Lower leg skin (tissue), 4 donors: ENCODE measurements around the gene STAT3. TPM values are rescaled to one million over a fixed set of nuclear protein-coding genes. Genes with fewer than 3 reads are reported as not detected.

Experiments
- DNase-seq, 2 donors: peaks; one replicate each; pipeline ENCODE4 v3.0.0-alpha.2; 2019; ENCODE audit warnings: low spot score in 2 of 2
- H3K4me3 ChIP-seq: fragments of 200-600 bp; sonication (generic); 2 replicates; pipeline ENCODE4 v1.5.1; 2017; ENCODE audit warnings: mild to moderate bottlenecking, low read depth; ENCODE audit not compliant: poor library complexity, severe bottlenecking
- POLR2A ChIP-seq, 2 donors: fragments of 450-650 bp; IDR thresholded peaks; one replicate each; pipeline ENCODE4 v1.6.1; 2016 to 2017; ENCODE audit warnings: antibody characterized with exemption in 2 of 2, mild to moderate bottlenecking in 1 of 2, moderate library complexity in 1 of 2
- WGBS, 2 donors: methylation state at CpG; one replicate each; pipeline ENCODE4 v1.1.5; 2018; 5-methylcytosine and 5-hydroxymethylcytosine counted together
- intact Hi-C: fragments of 100-400 bp; cut with DNase I; formaldehyde crosslinking; loops from one replicate; pipeline ENCODE4 v1.15.0; 2023; ENCODE audit warnings: low total_unique reads
- total RNA-seq, 4 donors: library from RNA; depleted of rRNA; stranded (reverse); fragments of >200 nt; gene quantifications; one replicate each; pipeline ENCODE4 v1.1.0, GENCODE V29; 2016
- TF ChIP-seq, protein P1 (sequence below), 3 donors: fragments of 450-650 bp; IDR thresholded peaks; one replicate each; pipeline ENCODE4 v1.5.1; 2016; ENCODE audit warnings: antibody characterized with exemption in 3 of 3, mild to moderate bottlenecking in 3 of 3, moderate library complexity in 2 of 3

Gene STAT3
- total RNA-seq, 4 donors from 2014 or later, result 109 to 149 (median 124) TPM

DNA sequence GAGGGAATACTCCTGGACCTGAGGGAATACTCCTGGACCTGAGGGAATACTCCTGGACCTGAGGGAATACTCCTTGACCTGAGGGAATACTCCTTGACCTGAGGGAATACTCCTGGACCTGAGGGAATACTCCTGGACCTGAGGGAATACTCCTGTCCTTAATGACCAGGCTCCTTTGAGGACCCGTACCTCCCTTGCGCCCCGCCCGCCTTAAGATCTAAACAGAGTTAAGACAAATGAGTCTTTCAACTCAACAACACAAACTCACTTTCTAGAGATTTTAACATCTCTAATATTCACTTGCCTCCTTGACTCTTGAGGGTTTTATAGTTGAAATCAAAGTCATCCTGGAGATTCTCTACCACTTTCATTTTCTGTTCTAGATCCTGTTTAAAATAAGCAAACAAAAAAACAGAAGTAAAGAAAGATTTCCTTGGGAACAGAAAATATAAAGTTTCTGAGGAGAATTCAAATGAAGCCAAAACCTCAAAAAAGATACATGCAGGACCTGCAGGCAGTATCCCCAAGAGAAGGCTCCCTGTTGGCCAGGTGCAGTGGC lies 49.7 kb downstream of the STAT3 start:
- no peak for TF ChIP-seq POLR2A (IDR thresholded peaks at IDR 0.05)
- TF ChIP-seq, protein P1, sequence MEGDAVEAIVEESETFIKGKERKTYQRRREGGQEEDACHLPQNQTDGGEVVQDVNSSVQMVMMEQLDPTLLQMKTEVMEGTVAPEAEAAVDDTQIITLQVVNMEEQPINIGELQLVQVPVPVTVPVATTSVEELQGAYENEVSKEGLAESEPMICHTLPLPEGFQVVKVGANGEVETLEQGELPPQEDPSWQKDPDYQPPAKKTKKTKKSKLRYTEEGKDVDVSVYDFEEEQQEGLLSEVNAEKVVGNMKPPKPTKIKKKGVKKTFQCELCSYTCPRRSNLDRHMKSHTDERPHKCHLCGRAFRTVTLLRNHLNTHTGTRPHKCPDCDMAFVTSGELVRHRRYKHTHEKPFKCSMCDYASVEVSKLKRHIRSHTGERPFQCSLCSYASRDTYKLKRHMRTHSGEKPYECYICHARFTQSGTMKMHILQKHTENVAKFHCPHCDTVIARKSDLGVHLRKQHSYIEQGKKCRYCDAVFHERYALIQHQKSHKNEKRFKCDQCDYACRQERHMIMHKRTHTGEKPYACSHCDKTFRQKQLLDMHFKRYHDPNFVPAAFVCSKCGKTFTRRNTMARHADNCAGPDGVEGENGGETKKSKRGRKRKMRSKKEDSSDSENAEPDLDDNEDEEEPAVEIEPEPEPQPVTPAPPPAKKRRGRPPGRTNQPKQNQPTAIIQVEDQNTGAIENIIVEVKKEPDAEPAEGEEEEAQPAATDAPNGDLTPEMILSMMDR (IDR thresholded peaks at IDR 0.05), result no peak
- intact Hi-C loops, result no loop called here
- no peak for DNase-seq
- 87 to 92% methylated on average over 4 of the region's 4 CpGs for WGBS, 2 donors
- no peak overlapping the region for H3K4me3 ChIP-seq

DNA sequence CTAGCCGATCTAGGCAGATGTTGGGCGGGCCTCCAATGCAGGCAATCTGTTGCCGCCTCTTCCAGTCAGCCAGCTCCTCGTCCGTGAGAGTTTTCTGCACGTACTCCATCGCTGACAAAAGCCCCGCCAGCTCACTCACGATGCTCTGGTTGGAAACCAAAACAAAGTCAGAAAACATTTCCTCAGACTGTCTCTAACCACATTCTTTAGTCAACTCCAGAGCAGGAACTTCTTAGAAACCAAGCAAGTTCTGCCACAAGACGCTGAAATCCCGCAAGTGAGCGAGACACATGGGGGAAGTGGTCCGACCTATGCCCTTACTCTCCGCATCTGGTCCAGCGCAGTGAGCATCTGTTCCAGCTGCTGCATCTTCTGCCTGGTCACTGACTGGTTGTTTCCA lies 50.8 kb downstream of the STAT3 start:
- WGBS, 2 donors, result 57 to 60% methylated on average over 15 of the region's 15 CpGs
- no peak for DNase-seq
- intact Hi-C loops, result no loop called here
- TF ChIP-seq, protein P1 (IDR thresholded peaks at IDR 0.05), result no peak
- TF ChIP-seq POLR2A (IDR thresholded peaks at IDR 0.05), result no peak
- H3K4me3 ChIP-seq, result no peak overlapping the region

DNA sequence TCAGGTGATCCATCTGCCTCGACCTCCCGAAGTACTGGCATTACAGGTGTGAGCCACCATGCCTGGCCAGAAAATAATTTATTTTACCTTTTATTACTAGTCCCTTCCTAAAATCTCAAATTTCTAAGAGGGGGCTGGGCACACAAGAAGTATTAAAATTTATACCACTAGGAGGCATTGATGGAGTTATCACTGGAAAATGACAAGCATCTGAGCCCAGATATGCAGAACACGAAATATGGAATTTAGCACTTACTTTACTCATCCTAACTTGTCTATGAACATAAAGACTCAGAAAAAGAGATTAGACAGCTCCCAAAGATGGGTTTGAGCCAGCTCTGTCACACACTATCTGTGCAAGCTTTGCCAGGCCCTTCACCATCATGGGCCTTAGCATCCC lies 53.6 kb downstream of the STAT3 start:
- WGBS, 2 donors, result 80 to 82% methylated on average over 3 of the region's 3 CpGs
- TF ChIP-seq, protein P1 (IDR thresholded peaks at IDR 0.05), result no peak
- TF ChIP-seq POLR2A (IDR thresholded peaks at IDR 0.05), result no peak
- no peak overlapping the region for H3K4me3 ChIP-seq
- intact Hi-C loops, result no loop called here
- no peak for DNase-seq

DNA sequence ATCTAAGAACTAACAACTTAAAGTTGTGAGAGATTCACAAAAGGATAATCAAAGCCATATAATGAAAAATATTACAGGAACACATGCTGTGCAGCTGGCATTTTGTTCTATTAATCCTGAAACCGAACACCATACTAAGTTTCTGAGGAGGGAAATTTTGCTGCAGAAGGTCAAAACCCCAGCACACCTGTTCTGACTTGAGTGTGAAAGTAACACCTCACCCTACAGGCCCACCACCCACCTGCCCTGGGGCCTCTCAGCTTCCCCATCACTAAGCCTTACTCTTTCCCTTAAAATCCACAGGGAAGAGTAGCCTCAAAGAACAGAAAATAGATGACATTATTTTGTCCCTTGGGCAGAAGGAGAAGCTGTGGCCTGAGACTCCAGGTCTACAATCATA lies 55.2 kb downstream of the STAT3 start:
- H3K4me3 ChIP-seq, result no peak overlapping the region
- no peak for DNase-seq
- 43 to 52% methylated on average over 1 of the region's 1 CpG for WGBS, 2 donors
- intact Hi-C loops, result no loop called here
- TF ChIP-seq, protein P1 (IDR thresholded peaks at IDR 0.05), result no peak

DNA sequence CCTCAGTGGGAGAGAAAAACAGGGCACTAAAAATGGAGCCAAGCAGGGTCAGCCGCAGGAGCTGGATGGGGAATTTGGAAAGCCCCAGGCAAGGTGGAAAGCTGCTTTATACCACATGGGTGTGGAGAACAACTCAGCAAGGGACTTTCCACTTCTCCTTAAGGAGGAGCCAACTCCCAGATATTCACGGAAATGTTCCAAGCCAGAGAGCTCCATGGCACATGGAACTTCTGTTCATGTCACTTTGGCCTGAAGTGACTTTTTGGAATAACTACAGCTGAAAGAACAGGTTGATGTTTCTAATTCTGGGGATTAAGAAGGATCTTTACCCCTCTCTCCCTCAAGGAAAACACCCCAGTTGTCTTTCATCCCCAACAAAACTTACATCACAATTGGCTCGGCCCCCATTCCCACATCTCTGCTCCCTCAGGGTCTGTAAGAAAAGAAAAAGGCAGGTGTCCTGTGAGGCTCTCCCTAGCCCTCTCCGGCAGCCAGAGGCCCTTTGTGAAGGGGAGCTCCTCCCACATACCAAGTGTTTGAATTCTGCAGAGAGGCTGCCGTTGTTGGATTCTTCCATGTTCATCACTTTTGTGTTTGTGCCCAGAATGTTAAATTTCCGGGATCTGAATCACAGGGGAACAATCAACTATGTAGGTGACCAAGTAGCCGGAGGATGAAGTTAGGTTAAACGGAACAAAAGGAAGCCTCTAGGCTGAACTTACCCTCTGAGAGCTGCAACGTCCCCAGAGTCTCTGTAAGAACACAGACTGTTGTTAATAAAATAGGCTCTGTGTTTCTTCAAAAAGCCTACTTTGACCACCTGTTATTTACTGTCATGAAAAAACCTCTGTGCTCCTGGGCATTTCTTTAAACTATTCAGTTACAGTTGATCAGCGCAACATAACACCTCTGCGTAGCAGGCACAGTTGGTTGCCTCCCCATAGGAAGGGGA lies 58.9 kb downstream of the STAT3 start:
- intact Hi-C loops, result no loop called here
- DNase-seq, result no peak
- no peak for TF ChIP-seq POLR2A (IDR thresholded peaks at IDR 0.05)
- TF ChIP-seq, protein P1 (IDR thresholded peaks at IDR 0.05), result no peak
- no peak overlapping the region for H3K4me3 ChIP-seq
- WGBS, 2 donors, result 25 to 29% methylated on average over 11 of the region's 11 CpGs
